GM18526 (cell line): ENCODE data around the gene KCNC3.
A peak's percentile ranks its signal among the peaks of the same experiment; 100 is the strongest.

Experiments
- POLR2A ChIP-seq: IDR thresholded peaks from 3 replicates; pipeline ENCODE4 v1.6.1; 2011; ENCODE audit not compliant: insufficient read length; ENCODE audit errors: extremely low read depth

The KCNC3 gene

GRCh38 chr19:50332244-50333038, 3.3 kb upstream of the KCNC3 start:
- TF ChIP-seq POLR2A = no peak

DNA sequence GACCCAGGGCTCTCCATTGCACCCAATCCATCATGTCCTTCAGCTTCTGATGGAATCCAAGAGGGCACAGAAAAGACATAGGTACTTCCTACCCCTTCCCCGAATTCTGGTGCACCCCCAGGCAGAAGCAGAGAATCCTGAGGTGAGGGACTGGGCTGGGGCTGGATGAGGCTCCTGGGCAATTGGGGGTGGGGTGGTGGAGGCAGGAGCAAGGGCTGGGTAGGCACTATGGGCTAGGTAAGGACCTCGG, 2.7 kb upstream of the KCNC3 start:
- TF ChIP-seq POLR2A = no peak

- TF ChIP-seq POLR2A = no peak
Observed at GRCh38 chr19:50331221-50331993, 2.2 kb upstream of the KCNC3 start.

GRCh38 chr19:50330365-50331078, 1.3 kb upstream of the KCNC3 start:
- TF ChIP-seq POLR2A = peak; percentile 25

DNA sequence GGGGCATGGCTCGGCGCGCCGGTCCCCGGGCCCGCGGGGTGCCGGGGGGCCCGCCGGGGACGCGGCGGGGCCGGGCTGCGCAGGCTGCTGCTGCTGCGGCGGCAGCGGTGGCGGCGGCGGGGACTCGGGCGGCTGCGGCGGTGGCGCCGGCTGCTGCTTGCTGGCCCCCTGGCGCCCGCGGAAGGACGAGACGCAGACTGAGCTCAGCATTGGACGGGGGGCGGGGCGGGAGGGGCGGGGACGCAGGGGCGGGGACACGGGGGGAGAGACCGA, 368 bp downstream of the KCNC3 start:
- no peak for TF ChIP-seq POLR2A

DNA sequence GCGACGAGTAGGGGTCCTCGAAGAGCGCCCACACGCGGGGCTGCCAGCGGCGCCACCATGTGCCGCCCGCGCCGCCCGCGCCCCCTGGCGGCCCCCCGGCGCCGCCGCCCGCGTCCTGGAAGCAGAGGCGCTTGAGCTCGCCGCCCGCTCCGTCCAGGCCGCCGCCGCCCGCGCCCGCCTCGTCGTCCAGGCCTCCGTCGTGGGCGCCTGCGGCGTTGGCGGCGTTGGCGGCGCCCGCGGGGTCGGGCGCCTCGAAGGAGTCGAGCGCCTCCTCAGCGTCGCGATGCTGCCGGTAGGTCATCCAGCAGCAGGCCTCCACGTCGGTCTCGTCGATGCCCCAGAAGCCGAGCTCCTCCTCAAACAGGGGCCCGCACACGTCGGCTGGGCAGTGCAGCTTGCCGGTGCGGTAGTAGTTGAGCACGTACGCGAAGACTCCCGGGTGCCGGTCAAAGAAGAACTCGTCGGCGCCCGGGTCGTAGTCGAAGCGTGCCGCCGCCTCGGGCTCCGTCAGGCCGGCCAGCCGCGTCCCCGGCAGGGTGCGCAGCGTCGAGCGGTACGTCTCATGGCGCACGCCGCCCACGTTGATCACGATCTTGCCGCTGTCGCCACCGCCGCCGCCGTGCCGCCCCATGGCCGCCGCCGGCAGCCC, 829 bp downstream of the KCNC3 start:
- TF ChIP-seq POLR2A = no peak

- TF ChIP-seq POLR2A = no peak
Observed at GRCh38 chr19:50327461-50328223, 1.5 kb downstream of the KCNC3 start.

- TF ChIP-seq POLR2A = no peak
Observed at GRCh38 chr19:50327013-50327412, 2.2 kb downstream of the KCNC3 start.

GRCh38 chr19:50326101-50326664, 3.0 kb downstream of the KCNC3 start:
- TF ChIP-seq POLR2A = no peak

DNA sequence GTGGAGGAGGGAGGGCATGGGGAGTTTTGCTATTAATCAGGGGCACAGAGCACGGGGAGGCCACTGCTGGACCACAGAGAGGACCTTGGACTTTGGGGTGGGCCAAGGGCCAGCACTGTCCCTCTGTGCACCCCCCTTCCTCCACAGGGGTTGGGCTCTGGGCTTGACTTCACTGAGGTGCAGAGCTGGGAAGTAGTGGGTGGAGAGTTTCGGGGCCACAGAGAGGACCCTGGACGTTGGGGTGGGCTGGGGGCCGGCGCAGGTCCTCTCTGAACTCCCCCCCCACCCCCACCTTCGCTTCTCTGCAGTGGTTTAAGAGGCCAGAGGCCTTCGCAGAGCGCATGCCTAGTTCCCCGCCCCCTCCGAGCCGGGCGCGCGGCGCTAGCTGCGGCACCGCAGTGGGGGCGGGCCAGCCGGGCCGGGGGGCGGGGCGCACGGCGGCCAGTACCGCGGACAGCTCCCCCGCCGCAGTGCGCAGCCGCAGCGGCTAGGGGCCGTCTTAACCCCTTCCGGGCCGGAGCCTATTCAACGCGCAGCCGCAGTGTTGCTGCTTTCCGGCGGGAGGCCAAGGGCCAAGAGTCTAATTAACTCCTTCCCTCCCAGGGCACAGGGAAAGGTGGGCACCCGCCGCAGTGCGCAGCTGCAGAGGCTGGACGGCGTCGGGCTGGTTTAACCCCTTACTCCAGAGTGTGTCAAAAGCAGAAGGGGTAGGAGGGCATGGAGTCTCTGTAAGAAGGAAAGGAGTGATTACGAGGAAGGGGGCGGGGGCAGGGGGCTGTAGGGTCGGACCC, 3.7 kb downstream of the KCNC3 start:
- TF ChIP-seq POLR2A = no peak

DNA sequence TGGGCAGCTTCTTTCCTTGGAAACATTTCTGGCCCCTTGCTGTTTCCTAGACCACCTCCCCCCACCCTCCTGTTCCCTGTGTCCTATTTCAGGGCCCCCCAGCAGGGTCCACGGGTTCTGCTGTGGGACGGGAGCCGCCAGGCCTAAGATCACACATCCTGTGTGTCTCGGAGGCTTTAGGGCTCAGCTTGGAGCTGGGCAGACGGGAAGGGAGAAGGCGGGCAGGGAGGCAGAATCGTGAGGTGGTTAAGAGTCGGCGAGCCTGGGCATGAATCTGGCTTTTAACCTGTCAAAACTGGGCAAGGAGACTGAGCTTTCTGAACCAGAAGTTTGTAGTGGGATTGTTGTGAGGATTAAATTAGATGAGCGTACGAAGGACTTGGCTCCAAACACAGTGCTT, 4.8 kb downstream of the KCNC3 start:
- TF ChIP-seq POLR2A = no peak

GRCh38 chr19:50323782-50324133, 5.4 kb downstream of the KCNC3 start:
- no peak for TF ChIP-seq POLR2A

DNA sequence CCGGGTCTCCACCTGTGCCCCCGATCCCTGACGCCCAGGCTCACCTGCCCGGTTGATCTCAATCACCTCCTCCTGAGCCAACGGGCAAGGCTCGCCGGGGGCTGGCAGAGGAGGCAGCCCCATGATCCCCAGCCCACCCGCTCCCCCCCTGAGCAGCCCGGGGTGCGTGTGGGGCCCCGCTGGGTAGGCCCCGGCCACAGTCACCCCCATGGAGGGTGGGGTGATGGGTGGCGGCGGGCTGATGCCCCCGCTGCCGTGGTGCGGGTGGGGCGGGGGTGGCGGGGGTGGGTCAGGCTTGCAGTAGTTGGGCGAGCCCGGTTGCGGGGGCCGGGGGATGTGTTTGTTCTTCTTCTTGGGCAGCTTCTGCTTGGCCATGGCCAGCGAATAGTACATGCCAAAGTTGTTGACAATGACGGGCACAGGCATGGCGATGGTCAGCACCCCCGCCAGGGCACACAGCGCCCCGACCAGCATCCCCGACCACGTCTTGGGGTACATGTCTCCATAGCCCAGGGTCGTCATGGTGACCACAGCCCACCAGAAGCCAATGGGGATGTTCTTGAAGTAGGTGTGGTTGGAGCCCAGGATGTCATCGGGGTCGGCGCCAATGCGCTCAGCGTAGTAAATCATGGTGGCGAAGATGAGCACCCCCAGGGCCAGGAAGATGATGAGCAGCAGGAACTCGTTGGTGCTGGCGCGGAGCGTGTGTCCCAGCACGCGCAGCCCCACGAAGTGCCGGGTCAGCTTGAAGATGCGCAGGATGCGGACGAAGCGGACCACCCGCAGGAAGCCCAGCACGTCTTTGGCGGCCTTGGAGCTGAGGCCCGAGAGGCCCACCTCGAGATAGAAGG, 6.0 kb downstream of the KCNC3 start:
- no peak for TF ChIP-seq POLR2A
